COR-L47 (cell line): ENCODE measurements around the gene GGT5.
"Not testable (repeated sequence)": the region's sequence is repeated elsewhere in the genome, so short reads cannot be mapped to it uniquely, and the experiment has no call there.

Source experiments
- DNase-seq: peaks from one replicate; lab custom pipeline; 2025; lab: John Stamatoyannopoulos, UW

Gene GGT5

GRCh38 chr22:24232124-24232523 is 12.8 kb downstream of the GGT5 start:
- DNase-seq: no peak

DNA sequence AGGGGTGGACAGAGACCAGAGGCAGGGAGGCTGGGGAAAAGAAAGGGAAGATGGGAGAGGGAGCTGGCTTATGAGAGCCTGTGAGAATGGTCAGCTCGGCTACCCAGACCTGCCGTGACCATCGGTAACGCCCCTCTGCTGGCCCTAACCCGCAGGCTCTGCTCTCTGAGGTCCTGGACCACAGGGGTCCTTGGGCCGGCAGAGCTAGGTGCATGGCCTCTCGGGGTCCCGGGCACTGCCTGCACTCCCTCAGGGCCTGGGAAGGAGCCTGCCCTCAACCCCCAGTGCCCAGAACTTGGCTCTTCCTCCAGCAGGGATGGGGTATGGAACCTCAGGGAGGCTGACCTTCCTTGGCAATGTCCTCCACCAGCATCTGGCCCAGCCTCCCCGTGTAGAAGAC is 13.2 kb downstream of the GGT5 start:
- no peak for DNase-seq

DNA sequence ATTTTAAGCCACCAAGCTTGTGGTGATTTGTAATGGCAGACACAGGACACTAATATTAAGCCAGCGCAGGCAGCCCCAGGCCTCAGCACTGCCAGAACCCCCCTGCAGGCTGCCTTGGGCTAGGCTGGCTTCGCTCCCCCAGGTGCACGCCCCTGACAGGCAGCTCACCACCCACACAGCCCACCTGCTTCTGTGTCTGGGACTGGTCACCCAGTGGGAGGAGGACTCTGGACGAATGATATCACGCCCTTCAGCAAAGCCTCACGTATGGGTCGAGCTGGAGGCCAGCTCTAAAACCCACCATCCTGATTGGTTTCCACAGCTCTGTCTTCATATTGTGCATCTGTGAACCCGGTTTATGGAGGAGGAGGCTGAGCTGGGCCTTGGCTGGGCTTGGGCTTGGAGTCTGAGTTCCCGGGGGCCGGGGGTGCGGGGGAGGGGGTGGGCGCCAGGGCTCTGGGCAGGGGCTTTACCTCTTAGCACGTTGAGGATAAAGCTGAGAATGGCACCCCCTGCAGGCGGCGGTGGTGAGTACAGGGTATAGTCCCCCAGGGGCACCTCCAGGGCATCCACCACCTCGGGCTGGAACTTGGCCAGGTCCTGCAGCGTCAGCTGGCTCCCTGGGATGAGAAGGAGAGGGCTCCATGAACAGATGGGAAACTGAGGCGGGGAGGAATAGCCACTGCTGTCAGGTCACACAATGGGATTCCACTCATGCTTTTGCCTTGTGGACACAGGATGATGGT is 13.8 kb downstream of the GGT5 start:
- DNase-seq: no peak

DNA sequence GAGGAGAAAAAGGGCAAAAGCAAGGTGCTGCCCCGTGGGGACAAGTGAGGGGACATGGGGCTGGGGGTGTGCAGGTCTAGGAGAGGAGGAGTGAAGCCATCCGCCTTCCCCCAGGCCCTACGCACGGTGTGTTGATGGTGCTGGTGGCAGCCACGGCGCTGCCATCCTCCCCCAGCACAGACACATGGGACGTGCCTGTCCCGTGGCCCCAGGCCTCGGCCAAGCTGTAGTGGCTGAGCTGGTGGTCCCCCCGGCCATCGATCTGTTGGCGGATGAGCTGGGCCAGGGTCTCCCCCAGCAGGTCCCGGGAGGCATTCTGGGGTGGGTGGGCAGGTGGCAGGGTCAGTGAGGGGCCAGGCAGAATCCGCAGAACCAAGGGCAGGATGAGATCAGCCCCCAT is 18.9 kb downstream of the GGT5 start:
- DNase-seq: no peak

- DNase-seq: no peak
These were observed 19.8 kb downstream of the GGT5 start for GRCh38 chr22:24225044-24225601.

DNA sequence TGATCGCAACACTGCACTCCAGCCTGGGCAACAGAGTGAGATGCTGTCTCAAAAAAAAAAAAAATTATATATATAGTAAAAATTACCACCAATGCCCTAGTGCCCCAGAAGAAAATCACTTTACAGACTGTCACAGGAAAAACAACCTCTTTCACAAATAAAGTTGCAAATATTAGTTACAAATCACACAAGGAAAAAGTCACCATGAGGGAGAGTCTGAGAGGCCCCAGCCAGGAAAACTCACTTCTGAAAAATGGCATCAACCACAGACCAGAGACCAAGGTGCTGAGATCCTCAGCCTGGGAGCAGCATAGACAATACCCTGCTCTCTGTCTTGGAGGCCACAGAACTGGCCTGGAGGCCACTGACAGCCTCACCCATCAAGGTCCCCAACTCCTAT is 20.4 kb downstream of the GGT5 start:
- DNase-seq: no peak

DNA sequence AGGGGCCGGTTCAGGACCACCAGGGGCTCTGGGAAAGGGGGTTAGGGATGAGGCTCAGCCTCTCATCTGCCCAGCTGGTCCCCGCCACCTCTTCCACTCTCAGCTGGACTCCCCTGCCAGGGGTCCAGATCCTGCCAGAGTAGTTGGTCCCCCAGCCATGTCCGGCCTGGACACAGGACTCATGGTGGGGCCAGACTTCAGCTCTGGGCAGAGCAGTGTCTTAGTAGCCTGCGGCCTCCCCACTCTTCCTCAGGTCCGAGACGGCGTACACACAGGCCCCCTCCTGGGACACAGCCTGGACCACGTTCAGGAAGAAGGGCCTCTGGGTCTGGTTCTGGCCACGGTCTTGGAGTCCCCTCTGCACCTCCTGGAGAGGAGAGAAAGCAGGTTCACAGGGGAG is 25.1 kb downstream of the GGT5 start:
- no peak for DNase-seq

DNA sequence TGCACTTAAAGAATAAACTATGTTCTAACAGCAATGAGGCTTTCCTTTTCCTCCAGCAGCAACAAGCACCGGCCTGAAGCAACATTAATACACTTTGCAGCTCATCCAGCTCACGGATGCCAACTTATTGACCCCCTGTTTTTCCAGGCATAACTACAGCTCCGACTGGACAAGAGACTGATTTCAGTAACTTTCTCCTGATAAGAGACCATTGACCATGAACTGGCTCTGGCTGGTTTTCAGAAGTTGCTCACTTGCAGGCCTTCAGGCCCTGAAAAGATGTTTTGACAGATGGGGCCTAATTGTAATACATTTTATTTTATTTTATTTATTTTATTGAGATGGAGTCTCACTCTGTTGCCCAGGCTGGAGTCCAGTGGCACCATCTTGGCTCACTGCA is 27.5 kb downstream of the GGT5 start:
- DNase-seq: no peak

DNA sequence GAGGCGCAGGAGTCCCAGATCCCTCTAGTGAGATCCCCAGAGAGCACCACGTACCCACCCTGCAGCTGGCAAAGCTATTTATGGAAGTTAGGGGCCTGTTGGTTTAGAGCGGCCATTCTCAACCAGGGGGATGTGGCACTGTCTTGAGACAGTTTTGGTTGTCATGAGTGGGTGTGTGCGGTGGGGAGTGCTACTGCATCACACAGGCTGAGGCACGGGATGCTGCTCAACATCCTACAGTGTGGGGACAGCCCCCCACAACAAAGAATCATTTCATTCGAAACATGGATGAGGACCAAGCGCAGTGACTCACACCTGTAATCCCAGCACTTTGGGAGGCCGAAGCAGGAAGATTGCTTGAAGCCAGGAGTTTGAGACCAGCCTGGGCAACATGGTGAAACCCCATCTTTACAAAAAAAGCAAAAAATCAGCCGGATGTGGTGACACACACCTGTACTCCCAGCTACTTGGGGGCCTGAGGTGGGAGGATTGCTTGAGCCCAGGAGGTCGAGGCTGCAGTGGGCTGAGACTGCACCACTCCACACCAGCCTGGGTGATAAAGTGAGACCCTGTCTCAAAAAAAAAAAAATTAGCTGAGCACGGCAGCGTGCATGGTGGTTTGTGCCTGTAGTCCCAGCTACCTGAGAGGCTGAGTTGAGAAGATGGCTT is 28.2 kb downstream of the GGT5 start:
- no peak for DNase-seq

- no peak for DNase-seq
These were observed 30.2 kb downstream of the GGT5 start for GRCh38 chr22:24214467-24215285.

DNA sequence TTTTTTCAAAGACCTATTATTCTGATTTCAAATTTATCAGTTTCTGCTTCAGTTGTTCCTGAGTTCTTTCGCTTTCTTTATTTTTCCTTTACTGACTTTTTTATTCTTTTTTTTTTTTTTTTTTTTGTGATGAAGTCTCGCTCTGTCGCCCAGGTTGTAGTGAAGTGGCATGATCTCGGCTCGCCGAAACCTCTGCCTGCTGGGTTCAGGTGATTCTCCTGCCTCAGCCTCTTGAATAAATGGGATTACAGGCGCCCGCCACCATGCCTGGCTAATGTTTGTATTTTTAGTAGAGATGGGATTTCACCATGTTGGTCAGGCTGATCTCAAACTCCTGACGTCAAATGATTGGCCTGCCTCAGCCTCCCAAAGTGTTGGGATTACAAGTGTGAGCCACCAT is 31.8 kb downstream of the GGT5 start:
- DNase-seq: not testable (repeated sequence)

GRCh38 chr22:24211716-24212115 is 33.2 kb downstream of the GGT5 start:
- not testable (repeated sequence) for DNase-seq

DNA sequence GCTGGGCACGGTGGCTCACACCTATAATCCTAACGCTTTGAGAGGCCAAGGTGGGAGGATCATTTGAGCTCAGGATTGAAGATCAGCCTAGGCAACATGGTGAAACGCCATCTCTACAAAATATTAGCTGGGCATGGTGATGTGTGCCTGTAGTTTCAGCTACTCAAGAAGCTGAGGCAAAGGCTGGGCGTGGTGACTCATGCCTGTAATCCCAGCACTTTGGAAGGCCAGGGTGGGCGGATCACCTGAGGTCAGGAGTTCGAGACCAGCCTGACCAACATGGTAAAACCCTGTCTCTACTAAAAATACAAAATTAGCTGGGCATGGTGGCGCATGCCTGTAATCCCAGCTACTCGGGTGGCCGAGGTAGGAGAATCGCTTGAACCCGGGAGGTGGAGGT is 34.5 kb downstream of the GGT5 start:
- not testable (repeated sequence) for DNase-seq

DNA sequence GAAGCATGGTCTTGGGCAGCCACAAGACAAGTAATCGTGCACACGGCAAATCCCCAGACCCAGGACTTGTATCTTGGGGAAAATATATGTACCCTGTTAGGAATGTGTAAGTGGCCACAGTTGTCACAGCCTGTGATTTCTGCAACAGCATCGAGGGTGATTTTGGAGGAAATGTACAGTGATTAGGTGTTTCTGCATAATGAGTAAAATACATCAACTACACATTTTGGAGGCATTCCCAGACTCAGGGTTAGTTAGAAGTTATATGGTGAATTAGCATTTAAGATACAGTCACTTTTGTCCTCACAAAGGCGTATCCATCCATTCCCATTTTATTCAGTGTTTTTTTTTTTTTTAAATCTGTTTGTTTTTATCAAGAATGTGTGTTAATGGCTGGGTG is 35.2 kb downstream of the GGT5 start:
- no peak for DNase-seq

DNA sequence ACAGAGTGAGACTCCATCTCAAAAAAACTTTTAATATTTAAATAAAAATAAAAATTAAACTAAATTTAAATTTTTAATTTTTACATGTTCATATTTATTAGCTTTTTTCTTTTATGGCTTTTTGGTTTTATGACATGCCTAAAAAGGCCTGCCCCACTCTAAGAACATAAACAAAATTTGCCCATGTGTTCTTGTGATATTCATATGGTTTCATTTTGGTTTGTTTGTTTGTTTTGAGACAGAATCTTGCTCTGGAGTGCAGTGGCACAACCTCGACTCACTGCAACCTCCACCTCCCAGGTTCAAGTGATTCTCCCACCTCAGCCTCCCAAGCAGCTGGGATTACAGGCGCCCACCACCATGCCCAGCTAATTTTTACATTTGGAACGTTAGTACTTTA is 35.9 kb downstream of the GGT5 start:
- DNase-seq: no peak

DNA sequence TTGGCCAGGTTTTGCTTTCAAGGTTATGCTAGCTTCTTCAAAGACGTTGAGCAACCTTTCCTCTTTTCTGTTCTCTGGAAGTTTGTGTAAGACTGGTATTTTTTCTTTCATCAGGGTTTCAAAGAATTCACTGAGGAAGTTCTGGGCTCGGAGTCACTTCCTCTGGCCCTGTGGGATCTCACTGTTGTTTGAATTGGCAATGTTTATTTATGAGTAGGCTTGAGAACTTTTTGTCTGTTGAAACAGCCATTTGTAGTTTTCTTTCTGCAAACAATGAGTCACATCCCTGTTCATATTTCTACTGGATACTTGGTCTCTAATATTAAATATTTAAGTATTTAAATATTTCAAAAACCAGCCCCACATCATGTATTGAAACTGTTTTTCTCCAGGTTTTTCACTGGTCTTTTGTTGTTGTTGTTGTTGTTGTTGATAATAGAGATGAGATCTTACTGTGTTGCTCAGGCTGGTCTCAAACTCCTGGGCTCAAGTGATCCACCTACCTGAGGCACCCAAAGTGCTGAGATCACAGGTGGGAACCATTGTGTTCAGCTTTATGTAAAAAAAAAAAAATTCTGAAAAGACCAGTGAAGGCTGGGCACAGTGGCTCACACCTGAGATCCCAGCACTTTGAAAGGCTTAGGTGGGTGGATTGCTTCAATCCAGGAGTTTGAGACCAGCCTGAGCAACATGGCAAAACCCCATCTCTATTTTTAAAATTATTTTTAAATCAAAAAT is 36.7 kb downstream of the GGT5 start:
- DNase-seq: no peak

DNA sequence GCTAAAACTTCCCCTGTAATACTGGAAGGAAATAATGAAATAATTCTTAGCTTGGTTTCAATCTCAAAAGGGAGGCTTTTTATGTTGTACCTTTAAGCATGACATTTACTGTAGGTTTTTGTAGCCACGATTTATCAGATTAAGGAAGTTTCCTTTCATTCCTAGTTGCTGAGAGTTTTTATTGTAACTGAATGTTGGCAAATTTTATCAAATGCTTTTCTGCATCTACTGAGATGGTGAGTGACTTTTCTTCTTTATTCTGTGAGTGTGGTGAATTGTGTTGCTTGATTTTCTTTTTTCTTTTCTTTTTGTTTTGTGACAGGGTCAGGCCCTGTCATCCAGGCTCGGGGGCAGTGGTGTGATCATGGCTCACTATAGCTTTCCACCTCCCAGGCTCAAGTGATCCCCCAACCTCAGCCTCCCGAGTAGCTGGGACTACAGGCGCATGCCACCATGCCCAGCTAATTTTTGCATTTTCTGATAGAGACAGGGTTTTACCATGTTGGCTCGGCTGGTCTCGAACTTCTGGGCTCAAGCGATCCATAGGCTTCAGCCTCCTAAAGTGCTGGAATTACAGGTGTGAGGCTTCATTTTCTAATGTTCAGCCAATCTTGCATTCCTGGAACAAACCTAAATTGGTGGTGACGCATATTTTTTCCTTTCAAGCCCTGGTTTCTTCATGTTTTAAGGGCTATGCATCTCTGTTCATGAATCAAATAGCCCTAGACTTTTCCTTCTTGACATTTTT is 37.4 kb downstream of the GGT5 start:
- no peak for DNase-seq

- DNase-seq: not testable (repeated sequence)
These were observed 38.2 kb downstream of the GGT5 start for GRCh38 chr22:24206460-24207263.

DNA sequence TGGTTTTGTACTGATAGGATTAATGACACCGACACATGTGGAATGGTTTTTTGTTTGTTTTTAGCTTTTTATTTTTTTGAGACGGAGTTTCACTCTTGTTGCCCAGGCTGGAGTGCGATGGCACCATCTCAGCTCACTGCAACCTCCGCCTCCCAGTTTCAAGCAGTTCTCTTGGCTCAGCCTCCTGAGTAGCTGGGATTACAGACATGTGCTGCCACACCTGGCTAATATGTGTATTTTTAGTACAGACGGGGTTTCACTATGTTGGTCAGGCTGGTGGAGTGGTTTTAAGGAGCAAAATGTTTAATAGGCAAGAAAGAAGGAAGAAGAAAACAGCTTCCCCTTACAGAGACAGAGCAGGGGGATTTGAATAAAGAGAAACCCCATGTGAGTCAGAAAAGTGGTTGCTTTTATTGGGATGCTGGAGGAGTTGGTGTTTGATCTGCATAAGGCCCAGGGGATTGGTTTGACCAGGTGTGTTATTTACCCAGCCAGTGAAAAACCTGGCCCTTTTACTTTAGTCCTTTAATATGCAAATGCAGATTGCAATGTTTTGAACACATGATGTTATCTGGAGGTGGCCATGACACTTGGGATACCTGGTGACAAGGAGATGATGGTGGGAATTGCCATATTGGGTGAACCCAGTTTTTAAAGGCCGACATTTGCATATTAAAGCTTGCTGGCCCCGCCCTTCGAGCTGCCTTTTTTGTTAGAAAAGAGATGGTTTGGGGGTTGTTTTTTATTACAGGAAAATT is 39.3 kb downstream of the GGT5 start:
- DNase-seq: no peak

- not testable (repeated sequence) for DNase-seq
These were observed 41.0 kb downstream of the GGT5 start for GRCh38 chr22:24203856-24204255.
